Measurements from ENCODE around the gene SLC6A11. TPM values are rescaled to one million over a fixed set of nuclear protein-coding genes. Genes with fewer than 3 reads are reported as not detected.

SLC6A11 gene
- total and polyA plus RNA-seq, 2 of the 13 experiments (the other 11 are each of a cell fraction or from before 2014, with no cell fraction given): 17.9 to 34.5 TPM

- TF ChIP-seq ZNF296 (CRISPR knock-in tag; conservative IDR thresholded peaks at IDR 0.05): no peak
- TF ChIP-seq HBP1 (CRISPR knock-in tag; IDR thresholded peaks at IDR 0.05; ENCODE audit: low read depth): no peak
- TF ChIP-seq, protein P1, sequence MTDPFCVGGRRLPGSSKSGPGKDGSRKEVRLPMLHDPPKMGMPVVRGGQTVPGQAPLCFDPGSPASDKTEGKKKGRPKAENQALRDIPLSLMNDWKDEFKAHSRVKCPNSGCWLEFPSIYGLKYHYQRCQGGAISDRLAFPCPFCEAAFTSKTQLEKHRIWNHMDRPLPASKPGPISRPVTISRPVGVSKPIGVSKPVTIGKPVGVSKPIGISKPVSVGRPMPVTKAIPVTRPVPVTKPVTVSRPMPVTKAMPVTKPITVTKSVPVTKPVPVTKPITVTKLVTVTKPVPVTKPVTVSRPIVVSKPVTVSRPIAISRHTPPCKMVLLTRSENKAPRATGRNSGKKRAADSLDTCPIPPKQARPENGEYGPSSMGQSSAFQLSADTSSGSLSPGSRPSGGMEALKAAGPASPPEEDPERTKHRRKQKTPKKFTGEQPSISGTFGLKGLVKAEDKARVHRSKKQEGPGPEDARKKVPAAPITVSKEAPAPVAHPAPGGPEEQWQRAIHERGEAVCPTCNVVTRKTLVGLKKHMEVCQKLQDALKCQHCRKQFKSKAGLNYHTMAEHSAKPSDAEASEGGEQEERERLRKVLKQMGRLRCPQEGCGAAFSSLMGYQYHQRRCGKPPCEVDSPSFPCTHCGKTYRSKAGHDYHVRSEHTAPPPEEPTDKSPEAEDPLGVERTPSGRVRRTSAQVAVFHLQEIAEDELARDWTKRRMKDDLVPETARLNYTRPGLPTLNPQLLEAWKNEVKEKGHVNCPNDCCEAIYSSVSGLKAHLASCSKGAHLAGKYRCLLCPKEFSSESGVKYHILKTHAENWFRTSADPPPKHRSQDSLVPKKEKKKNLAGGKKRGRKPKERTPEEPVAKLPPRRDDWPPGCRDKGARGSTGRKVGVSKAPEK (CRISPR knock-in tag; IDR thresholded peaks at IDR 0.05; ENCODE audit: borderline replicate concordance): no peak
- TF ChIP-seq MIER2 (CRISPR knock-in tag; IDR thresholded peaks at IDR 0.05): no peak
- no peak for TF ChIP-seq ZNF138 (CRISPR knock-in tag; IDR thresholded peaks at IDR 0.05; ENCODE audit: low read depth)
- no peak for TF ChIP-seq CBX1 (IDR thresholded peaks at IDR 0.05; ENCODE audit: low read depth)
- no peak for TF ChIP-seq ZNF446 (CRISPR knock-in tag; IDR thresholded peaks at IDR 0.05)
- no peak for TF ChIP-seq ZNF83 (CRISPR knock-in tag; IDR thresholded peaks at IDR 0.05; ENCODE audit: borderline replicate concordance)
- no peak for TF ChIP-seq CC2D1A (CRISPR knock-in tag; IDR thresholded peaks at IDR 0.05)
- no peak for TF ChIP-seq ZNF335 (CRISPR knock-in tag; IDR thresholded peaks at IDR 0.05)
- TF ChIP-seq, protein P2, sequence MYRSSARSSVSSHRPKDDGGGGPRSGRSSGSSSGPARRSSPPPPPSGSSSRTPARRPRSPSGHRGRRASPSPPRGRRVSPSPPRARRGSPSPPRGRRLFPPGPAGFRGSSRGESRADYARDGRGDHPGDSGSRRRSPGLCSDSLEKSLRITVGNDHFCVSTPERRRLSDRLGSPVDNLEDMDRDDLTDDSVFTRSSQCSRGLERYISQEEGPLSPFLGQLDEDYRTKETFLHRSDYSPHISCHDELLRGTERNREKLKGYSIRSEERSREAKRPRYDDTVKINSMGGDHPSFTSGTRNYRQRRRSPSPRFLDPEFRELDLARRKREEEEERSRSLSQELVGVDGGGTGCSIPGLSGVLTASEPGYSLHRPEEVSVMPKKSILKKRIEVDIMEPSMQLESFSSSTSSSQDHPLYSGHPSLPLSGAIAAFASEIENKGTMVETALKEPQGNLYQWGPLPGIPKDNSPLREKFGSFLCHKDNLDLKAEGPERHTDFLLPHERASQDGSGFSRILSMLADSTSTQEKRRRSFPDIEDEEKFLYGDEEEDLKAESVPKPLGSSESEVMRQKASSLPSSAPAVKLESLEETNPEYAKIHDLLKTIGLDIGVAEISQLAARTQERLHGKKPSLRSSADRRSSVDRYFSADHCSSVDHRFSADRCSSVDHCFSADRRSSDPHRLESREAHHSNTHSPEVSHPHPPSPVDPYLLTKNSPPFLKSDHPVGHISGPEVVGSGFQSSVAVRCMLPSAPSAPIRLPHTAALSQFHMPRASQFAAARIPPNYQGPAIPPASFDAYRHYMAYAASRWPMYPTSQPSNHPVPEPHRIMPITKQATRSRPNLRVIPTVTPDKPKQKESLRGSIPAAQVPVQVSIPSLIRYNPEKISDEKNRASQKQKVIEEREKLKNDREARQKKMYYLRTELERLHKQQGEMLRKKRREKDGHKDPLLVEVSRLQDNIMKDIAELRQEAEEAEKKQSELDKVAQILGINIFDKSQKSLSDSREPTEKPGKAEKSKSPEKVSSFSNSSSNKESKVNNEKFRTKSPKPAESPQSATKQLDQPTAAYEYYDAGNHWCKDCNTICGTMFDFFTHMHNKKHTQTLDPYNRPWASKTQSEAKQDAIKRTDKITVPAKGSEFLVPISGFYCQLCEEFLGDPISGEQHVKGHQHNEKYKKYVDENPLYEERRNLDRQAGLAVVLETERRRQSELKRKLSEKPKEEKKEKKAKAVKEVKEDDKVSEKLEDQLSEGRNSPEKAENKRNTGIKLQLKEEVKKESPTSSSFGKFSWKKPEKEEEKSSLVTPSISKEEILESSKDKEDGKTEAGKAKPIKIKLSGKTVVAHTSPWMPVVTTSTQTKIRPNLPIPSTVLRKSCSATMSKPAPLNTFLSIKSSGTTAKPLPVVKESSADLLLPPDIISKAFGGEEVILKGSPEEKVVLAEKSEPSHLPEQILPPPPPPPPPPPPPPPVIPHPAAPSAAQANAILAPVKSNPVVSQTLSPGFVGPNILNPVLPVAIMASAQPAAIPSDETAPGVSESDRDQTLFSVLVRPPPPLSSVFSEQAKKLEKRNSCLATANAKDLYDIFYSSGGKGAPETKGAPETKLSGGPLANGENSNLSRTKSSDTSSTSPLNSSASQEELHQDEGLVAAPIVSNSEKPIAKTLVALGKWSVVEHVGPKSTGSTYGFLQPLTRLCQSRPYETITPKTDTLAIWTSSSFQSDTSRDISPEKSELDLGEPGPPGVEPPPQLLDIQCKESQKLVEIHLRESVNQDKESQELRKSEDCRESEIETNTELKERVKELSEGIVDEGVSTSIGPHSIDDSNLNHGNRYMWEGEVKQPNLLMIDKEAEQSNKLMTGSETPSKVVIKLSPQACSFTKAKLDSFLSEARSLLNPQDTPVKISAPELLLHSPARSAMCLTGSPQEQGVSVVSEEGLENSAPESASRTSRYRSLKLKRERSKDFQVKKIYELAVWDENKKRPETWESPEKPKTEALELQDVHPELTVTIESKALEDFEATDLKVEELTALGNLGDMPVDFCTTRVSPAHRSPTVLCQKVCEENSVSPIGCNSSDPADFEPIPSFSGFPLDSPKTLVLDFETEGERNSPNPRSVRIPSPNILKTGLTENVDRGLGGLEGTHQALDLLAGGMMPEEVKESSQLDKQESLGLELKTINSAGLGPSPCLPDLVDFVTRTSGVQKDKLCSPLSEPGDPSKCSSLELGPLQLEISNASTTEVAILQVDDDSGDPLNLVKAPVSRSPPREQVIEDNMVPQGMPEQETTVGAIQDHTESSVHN (CRISPR knock-in tag; IDR thresholded peaks at IDR 0.05): no peak
- no peak for TF ChIP-seq CCAR2 (optimal IDR thresholded peaks at IDR 0.05; ENCODE audit: low read depth, low read length)
- ATAC-seq (no peak), DNase-seq (ENCODE audit: low spot score) (no peak), FAIRE-seq (no peak)
- WGBS (ENCODE audit: low lambda C conversion rate): 43% methylated on average over 2 of the region's 2 CpGs
- H3K27ac ChIP-seq (ENCODE audit: extremely low read length, insufficient read depth, low read length): no peak overlapping the region
- H3K79me2 ChIP-seq (ENCODE audit: insufficient read depth, low read length): no peaks in the 10 kb centered on the region
- BruUV-seq (replicated peaks): no TSS peak
- ChIA-PET POLR2A (no interaction called here), CTCF (ENCODE audit: low intra/inter-chr PET ratio, low total read pairs) (no interaction called here)
- no peak overlapping the region for H2AFZ ChIP-seq (ENCODE audit: low read length)
- no peak overlapping the region for H3K9ac ChIP-seq (ENCODE audit: insufficient read depth, low read depth, low read length)
- no peaks in the 10 kb centered on the region for H4K20me1 ChIP-seq (ENCODE audit: insufficient read depth, low read length)
- peaks cover 8% of the 10 kb centered on the region; the same call in 1 of the 2 replicates for H3K4me1 ChIP-seq (ENCODE audit: insufficient read depth, low read length)
- no peak overlapping the region for H3K4me2 ChIP-seq (ENCODE audit: low read depth, low read length)
- peaks cover 0 to 4% of the 10 kb centered on the region in 2 experiments; a peak in 2 of 5 replicates for H3K27me3 ChIP-seq (ENCODE audit: control insufficient read depth in 1 of 2, insufficient read depth in 2 of 2, low read length in 2 of 2)
- no peak overlapping the region for H3K4me3 ChIP-seq (replicated peaks in 1 of 3; ENCODE audit: insufficient read depth in 1 of 3, low read depth in 2 of 3, low read length in 3 of 3)
- in situ Hi-C loops (cut with HindIII; ENCODE audit: extremely low pct_ligation_motif_present, low pct_unique_long_range_greater_than_20kb): no loop called here
- no peaks in the 10 kb centered on the region for H3K9me3 ChIP-seq (ENCODE audit: low read length)
- intact Hi-C loops (cut with micrococcal nuclease; ENCODE audit: unreplicated experiment): no loop called here
- no peaks in the 10 kb centered on the region for H3K36me3 ChIP-seq (replicated peaks in 1 of 2; ENCODE audit: control insufficient read depth in 1 of 2, insufficient read depth in 2 of 2, low read length in 2 of 2)
Measured at GRCh38 chr3:10781981-10782380, 34.0 kb upstream of the SLC6A11 start.

Measured in HepG2 (cell line).